OCI-LY3 (cell line): ENCODE results near the gene ANKRD45.

Experiments used
- CTCF ChIP-seq: fragments of 200-600, 300-600 bp; sonication (generic); IDR thresholded peaks from 2 replicates; pipeline ENCODE4 v1.5.1; 2014; ENCODE audit warnings: antibody characterized with exemption, low read length, low read depth
- EZH2phosphoT487 ChIP-seq: fragments of 200-600 bp; shearing (Covaris generic); IDR thresholded peaks from 2 replicates; pipeline ENCODE4 v1.6.1; 2018; ENCODE audit warnings: antibody characterized with exemption, mixed run types, low read depth

DNA sequence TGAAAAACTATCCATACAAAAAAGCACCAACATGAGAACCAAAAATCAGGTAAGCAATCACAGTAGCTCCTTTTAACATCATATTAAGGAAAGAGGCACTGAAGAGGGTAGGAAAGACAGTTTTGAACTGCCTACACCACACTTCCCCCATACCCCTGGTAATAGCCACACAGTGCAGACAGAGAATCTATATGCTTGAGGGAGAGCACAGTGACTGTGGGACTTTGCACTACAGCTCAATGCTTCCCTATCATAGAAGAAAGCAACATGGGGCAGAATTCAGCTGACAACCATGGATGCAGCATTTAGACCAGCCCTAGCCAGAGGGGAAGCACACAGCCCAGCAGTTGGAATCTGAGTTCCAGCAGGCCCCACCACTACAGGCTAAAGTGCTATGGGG lies 42.4 kb downstream of the ANKRD45 start:
- TF ChIP-seq EZH2phosphoT487 (no peak), CTCF (no peak)
